K562 (cell line): ENCODE results near the gene HTR1D. TPM values are rescaled to one million over a fixed set of nuclear protein-coding genes. Genes with fewer than 3 reads are reported as not detected.

ENCODE experiments used
- CHCHD3 ChIP-seq: fragments of 250-450 bp; sonication (Bioruptor Pico); IDR thresholded peaks from 2 replicates; pipeline ENCODE4 v2.1.2; 2022; ENCODE audit warnings: mild to moderate bottlenecking
- CTBP1 ChIP-seq: fragments of 450-650 bp; IDR thresholded peaks from 2 replicates; pipeline ENCODE4 v1.6.1; 2016; ENCODE audit warnings: borderline replicate concordance
- E2F6 ChIP-seq, 2 experiments: IDR thresholded peaks; 2 replicates each; pipeline ENCODE4 v1.6.1; 2011; ENCODE audit warnings: borderline replicate concordance in 1 of 2, control low read depth in 1 of 2, low read depth in 1 of 2, low read length in 1 of 2, mild to moderate bottlenecking in 1 of 2, mixed read lengths in 1 of 2, moderate library complexity in 1 of 2; ENCODE audit not compliant: insufficient read depth in 1 of 2, insufficient read length in 1 of 2, poor library complexity in 1 of 2, severe bottlenecking in 1 of 2; ENCODE audit errors: extremely low read depth in 1 of 2
- HNRNPUL1 ChIP-seq: fragments of 200-400 bp; formaldehyde crosslinking; IDR thresholded peaks from 2 replicates; pipeline ENCODE4 v1.6.1; 2017; ENCODE audit warnings: low read length
- MEF2D ChIP-seq: conservative IDR thresholded peaks from 2 replicates; pipeline ENCODE4 v1.6.1; 2016; ENCODE audit warnings: low read depth, missing genetic modification characterization, missing compliant biosample characterization
- NCOA4 ChIP-seq: fragments of 450-650 bp; IDR thresholded peaks from 2 replicates; pipeline ENCODE4 v1.6.1; 2018; ENCODE audit warnings: mild to moderate bottlenecking; ENCODE audit not compliant: partially characterized antibody
- NFE2L1 ChIP-seq: fragments of 450-650 bp; IDR thresholded peaks from 2 replicates; pipeline ENCODE4 v1.6.1; 2016; ENCODE audit warnings: missing genetic modification characterization, low read depth, mild to moderate bottlenecking, missing compliant biosample characterization, moderate library complexity, borderline replicate concordance
- POLR2A ChIP-seq: fragments of 450-650 bp; conservative IDR thresholded peaks from 2 replicates; pipeline ENCODE4 v1.6.1; 2016
- PTTG1 ChIP-seq: fragments of 450-650 bp; IDR thresholded peaks from 2 replicates; pipeline ENCODE4 v1.6.1; 2016; ENCODE audit warnings: low read depth, mild to moderate bottlenecking, missing genetic modification characterization, missing compliant biosample characterization
- RAD51 ChIP-seq: fragments of 450-650 bp; IDR thresholded peaks from 2 replicates; pipeline ENCODE4 v1.7.1; 2016; ENCODE audit warnings: low read depth, mild to moderate bottlenecking, borderline replicate concordance
- RBM14 ChIP-seq: fragments of 200-400 bp; formaldehyde crosslinking; IDR thresholded peaks from 2 replicates; pipeline ENCODE4 v1.6.1; 2018; ENCODE audit warnings: low read depth, mild to moderate bottlenecking, low read length, moderate library complexity, borderline replicate concordance; ENCODE audit not compliant: insufficient read depth
- RNF2 ChIP-seq: sonication (generic); IDR thresholded peaks from 2 replicates; pipeline ENCODE4 v1.6.1; 2016
- SRSF3 ChIP-seq: fragments of 200-400 bp; formaldehyde crosslinking; IDR thresholded peaks from 2 replicates; pipeline ENCODE4 v1.6.1; 2016; ENCODE audit warnings: mild to moderate bottlenecking, low read length, moderate library complexity; ENCODE audit not compliant: insufficient read depth
- ZHX1 ChIP-seq: fragments of 150-350 bp; conservative IDR thresholded peaks from 2 replicates; pipeline ENCODE4 v1.6.1; 2014; ENCODE audit warnings: low read length
- ZNF384 ChIP-seq: IDR thresholded peaks from 2 replicates; pipeline ENCODE4 v1.6.1; 2012; ENCODE audit warnings: low read depth, low read length, improper control_type of control experiment
- ZNF57 ChIP-seq: fragments of 450-650 bp; formaldehyde crosslinking; IDR thresholded peaks from 2 replicates; pipeline ENCODE4 v1.4.0; 2020; ENCODE audit warnings: mild to moderate bottlenecking, moderate library complexity
- ZNF644 ChIP-seq: fragments of 200-800 bp; sonication (Bioruptor generic); IDR thresholded peaks from 2 replicates; pipeline ENCODE4 v1.6.1; 2016; ENCODE audit warnings: low read depth, missing genetic modification characterization, missing compliant biosample characterization
- ZNF668 ChIP-seq: fragments of 250-450 bp; sonication (Bioruptor Pico); IDR thresholded peaks from 2 replicates; pipeline ENCODE4 v1.8.0; 2022; ENCODE audit warnings: mild to moderate bottlenecking, inconsistent platforms
- polyA plus RNA-seq, 8 experiments: library from polyadenylated mRNA; depleted of rRNA in 4 of 8; stranded (reverse) in 5 of 8; unstranded in 3 of 8; fragments of >200 nt; fragmentation: Nextera tagmentation in 2 of 8; fragmentation: Illumina TruSeq in 1 of 8; extraction: Ambion mirVana in 2 of 8; extraction: Trizol in 1 of 8; gene quantifications; 2 replicates each; pipeline versions ENCODE4 v1.2.1 to v1.2.3, GENCODE V29; 2011 to 2014; ENCODE audit warnings: inconsistent platforms in 1 of 8, missing spikeins in 1 of 8
- total RNA-seq, 7 experiments: library from RNA; depleted of rRNA in 6 of 7; stranded (reverse); fragments of >200 nt in 6 of 7; fragmentation: Illumina TruSeq in 2 of 7; extraction: Trizol in 2 of 7; gene quantifications; 2 replicates each; pipeline versions ENCODE4 v1.2.1 to v1.2.3, GENCODE V29; 2011 to 2021; ENCODE audit warnings: low replicate concordance in 1 of 7
- TF ChIP-seq, protein P1 (sequence below): sonication (generic); formaldehyde crosslinking; IDR thresholded peaks from 2 replicates; pipeline ENCODE4 v1.8.0; 2022; ENCODE audit warnings: mild to moderate bottlenecking, missing genetic modification reagents
- TF ChIP-seq, protein P2 (sequence below): fragments of 450-650 bp; formaldehyde crosslinking; IDR thresholded peaks from 2 replicates; pipeline ENCODE4 v1.4.0; 2020; ENCODE audit warnings: mild to moderate bottlenecking, moderate library complexity

The HTR1D gene
- total and polyA plus RNA-seq, 9 of the 15 experiments (the other 6 are each of a cell fraction or from before 2014, with no cell fraction given): 0.03 to 0.09 (median 0.04) TPM; not detected in 4

GRCh38 chr1:23200883-23201282 lies 16.4 kb downstream of the HTR1D start (continued):
- peak; percentile 68; the same call in 1 of the 2 replicates for TF ChIP-seq RAD51
- TF ChIP-seq ZNF57 (CRISPR knock-in tag): no peak
- TF ChIP-seq ZNF384: no peak
- TF ChIP-seq MEF2D (tag): no peak
- TF ChIP-seq, protein P1, sequence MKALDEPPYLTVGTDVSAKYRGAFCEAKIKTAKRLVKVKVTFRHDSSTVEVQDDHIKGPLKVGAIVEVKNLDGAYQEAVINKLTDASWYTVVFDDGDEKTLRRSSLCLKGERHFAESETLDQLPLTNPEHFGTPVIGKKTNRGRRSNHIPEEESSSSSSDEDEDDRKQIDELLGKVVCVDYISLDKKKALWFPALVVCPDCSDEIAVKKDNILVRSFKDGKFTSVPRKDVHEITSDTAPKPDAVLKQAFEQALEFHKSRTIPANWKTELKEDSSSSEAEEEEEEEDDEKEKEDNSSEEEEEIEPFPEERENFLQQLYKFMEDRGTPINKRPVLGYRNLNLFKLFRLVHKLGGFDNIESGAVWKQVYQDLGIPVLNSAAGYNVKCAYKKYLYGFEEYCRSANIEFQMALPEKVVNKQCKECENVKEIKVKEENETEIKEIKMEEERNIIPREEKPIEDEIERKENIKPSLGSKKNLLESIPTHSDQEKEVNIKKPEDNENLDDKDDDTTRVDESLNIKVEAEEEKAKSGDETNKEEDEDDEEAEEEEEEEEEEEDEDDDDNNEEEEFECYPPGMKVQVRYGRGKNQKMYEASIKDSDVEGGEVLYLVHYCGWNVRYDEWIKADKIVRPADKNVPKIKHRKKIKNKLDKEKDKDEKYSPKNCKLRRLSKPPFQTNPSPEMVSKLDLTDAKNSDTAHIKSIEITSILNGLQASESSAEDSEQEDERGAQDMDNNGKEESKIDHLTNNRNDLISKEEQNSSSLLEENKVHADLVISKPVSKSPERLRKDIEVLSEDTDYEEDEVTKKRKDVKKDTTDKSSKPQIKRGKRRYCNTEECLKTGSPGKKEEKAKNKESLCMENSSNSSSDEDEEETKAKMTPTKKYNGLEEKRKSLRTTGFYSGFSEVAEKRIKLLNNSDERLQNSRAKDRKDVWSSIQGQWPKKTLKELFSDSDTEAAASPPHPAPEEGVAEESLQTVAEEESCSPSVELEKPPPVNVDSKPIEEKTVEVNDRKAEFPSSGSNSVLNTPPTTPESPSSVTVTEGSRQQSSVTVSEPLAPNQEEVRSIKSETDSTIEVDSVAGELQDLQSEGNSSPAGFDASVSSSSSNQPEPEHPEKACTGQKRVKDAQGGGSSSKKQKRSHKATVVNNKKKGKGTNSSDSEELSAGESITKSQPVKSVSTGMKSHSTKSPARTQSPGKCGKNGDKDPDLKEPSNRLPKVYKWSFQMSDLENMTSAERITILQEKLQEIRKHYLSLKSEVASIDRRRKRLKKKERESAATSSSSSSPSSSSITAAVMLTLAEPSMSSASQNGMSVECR (CRISPR knock-in tag): no peak
- TF ChIP-seq, protein P2, sequence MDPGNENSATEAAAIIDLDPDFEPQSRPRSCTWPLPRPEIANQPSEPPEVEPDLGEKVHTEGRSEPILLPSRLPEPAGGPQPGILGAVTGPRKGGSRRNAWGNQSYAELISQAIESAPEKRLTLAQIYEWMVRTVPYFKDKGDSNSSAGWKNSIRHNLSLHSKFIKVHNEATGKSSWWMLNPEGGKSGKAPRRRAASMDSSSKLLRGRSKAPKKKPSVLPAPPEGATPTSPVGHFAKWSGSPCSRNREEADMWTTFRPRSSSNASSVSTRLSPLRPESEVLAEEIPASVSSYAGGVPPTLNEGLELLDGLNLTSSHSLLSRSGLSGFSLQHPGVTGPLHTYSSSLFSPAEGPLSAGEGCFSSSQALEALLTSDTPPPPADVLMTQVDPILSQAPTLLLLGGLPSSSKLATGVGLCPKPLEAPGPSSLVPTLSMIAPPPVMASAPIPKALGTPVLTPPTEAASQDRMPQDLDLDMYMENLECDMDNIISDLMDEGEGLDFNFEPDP (CRISPR knock-in tag): no peak
- TF ChIP-seq ZHX1: no peak
- no peak for TF ChIP-seq PTTG1
- no peak for TF ChIP-seq POLR2A
- no peak for TF ChIP-seq NFE2L1
- no peak for TF ChIP-seq E2F6 (IDR thresholded peaks at IDR 0.05; ENCODE audit: borderline replicate concordance in 1 of 2, extremely low read depth in 1 of 2, insufficient read depth in 1 of 2, insufficient read length in 1 of 2, low read depth in 1 of 2, low read length in 1 of 2, poor library complexity in 1 of 2, severe bottlenecking in 1 of 2)
- TF ChIP-seq CHCHD3: no peak
- TF ChIP-seq ZNF668: no peak
- no peak for TF ChIP-seq RNF2
- TF ChIP-seq NCOA4: no peak
- no peak for TF ChIP-seq ZNF644 (tag)
- TF ChIP-seq HNRNPUL1: no peak
- no peak for TF ChIP-seq SRSF3
- no peak for TF ChIP-seq RBM14
- TF ChIP-seq CTBP1: no peak
